Measurements from ENCODE around the gene GPR108.

The GPR108 gene

DNA sequence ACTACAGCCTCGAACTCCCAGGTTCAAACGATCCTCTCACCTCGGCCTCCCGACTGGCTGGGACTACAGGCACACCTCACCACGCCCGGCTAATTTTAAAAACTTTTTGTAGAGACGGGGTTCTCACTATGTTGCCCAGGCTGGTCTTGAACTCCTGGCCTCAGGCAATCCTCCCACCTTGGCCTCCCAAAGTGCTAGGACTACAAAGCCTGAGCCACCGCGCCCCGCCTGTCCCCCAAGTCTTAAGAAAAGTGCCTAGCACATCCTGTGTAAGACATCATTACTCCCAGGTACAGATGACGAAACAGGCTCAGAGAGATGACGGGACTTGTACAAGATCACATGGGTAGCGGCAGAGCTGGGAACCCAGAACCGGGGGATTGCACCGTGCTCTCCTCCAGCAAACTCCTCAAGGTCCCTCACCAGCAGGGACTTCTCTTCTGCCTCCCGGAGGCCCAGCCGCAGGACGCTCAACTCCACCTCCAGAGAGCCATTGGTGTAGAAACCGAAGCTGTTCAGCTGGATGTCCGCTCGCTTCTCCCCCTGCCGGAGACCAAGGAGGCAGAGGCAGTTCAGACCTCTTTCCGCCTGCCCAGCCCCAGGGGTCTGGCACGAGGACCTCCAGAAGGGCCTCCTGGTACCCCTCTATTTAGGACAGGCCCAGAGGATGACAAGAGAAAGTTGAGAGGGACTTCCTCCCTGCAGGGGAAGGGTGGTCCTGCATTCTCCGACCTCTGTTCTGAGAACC, 1.0 kb downstream of the GPR108 start:
- peak; percentile 82 for DNase-seq

DNA sequence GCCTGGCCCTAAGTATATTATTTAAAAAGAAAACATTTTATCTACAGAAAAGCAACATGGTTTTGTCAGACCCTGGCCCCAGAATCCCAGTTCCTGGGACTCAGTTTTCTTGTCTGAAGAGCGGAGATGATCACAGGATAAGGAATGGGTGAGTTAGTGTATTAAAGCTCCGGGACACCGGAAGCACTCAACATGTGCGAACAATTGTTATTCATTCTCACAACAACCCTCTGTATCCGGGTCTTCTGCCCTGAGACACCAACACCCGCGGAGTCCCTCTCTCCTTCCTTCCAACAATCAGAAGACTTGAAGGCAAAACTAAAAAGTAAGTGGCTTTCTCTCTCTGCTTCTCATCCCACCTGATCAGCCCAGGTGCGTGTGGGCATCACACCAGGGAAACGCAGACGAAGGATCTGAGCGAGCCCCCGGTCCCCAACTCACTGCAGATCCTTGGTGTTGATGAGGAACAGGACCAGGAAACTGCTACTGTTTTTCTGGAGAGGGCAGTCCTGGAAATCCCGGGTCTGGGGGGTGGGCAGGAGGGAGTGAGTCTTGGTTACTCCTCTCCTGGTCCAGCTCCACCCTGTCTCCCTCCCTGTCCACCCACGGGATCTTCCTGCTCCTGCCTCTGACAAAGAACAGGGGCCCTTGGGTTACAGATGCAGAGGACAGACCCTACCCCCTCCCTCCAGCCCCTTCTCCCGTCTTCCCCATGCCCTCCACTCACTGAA, 2.0 kb downstream of the GPR108 start:
- no peak for DNase-seq

DNA sequence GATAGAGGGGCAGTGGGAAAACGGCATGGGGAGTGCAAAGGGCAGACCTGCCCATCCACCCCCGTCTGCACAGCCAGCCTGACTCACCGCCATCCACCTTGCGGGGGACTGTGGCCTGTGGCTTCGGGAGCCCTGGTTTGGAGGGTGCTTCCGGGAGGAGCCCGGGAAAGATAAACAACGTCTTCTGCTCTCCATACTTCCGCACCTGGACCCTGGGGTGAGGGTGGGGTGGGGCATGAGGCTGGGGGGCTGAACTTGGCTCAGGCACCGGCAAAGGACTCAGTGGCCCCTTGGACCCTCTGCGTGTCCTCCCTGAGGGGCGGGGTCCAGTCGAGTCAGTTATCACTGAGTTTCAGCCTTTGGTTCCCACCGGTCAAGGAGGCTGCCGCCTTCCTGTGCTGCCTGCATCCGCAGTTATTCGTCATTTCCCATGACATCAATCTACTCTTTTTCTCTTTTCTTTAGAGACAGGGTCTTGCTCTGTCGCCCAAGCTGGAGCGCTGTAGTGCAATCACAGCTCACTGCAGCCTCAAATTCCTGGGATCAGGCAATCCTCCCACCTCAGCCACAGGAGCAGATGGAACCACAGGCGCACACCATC, 3.2 kb downstream of the GPR108 start:
- no peak for DNase-seq

DNA sequence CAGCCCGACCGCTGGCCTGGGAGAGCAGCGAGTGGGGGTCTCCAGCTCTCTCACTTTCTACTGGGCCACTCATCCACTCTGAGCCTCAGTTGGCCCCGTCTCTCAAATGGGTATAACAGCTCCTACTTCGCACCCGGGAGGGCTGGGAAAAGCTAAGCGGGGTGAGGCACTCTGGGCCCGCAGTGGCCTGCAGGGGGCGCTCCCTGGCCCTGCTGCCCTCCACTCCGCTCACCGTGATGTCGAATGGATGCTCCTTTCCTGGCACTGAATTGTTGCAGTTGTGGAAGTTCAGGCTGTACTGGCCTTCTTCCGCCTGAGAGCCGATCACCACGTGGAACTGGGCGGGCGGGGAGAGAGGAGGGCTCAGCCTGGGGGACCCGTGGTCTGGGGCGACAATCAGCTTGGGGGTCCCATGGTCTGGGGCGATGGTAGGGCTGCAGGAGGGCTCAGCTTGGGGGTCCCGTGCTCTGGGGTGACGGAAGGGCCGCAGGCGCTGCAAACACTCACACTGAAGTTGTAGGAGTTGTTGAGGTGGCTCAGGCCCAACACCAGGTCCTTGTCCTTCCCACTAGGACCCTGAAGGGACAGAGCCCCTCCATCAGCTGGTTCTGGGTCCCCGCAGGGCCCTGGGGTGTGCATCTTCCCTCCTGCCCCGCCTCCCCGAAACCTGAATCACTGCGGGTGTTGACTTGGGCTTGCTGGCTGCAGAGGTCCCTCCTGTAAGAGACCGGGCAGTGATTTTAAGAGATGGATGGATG, 3.9 kb downstream of the GPR108 start:
- no peak for DNase-seq

DNA sequence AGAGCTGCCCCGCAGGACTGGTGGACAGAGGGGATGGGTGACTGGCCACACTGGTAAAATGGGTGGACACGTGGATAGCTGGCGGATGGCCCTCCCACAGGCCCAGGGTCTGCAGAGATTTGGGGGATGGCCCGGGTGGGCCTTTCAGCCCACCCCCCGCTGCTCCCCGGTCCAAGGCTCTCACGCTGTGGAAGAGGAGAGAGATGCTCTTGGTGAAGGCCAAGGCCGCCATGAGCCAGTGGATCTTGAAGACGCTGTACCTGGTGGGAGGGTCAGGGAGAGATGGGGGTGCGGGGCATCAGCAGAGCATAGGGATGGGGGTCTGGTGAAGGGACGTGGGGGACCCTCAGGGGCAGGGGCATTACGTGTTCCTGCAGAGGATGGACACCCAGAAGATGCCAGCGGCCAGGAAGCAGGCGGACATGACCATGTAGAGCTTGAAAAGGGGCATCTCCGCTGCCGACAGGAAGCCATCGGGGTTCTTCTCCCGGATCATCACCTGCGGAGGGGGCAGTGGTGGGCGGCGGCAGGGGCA, 4.5 kb downstream of the GPR108 start:
- DNase-seq: no peak

DNA sequence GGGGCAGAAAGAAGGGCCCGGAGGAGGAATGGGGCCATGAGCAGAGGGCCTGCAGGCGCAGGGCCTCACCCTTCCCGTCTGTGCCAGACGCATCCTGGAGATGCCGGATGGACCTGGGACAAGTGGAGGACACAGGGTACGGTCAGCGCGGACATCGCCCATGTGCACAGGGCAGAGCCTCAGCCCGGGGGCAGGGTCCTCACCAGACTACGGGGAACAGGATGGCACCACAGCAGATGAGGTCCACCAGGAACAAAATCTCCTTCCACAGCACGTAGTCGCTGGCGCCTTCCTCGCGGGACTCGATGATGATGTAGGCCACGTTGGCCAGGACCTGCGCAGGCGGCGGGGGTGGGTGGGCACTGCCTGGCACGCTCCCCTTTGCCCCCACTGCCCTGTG, 5.6 kb downstream of the GPR108 start:
- DNase-seq: no peak

DNA sequence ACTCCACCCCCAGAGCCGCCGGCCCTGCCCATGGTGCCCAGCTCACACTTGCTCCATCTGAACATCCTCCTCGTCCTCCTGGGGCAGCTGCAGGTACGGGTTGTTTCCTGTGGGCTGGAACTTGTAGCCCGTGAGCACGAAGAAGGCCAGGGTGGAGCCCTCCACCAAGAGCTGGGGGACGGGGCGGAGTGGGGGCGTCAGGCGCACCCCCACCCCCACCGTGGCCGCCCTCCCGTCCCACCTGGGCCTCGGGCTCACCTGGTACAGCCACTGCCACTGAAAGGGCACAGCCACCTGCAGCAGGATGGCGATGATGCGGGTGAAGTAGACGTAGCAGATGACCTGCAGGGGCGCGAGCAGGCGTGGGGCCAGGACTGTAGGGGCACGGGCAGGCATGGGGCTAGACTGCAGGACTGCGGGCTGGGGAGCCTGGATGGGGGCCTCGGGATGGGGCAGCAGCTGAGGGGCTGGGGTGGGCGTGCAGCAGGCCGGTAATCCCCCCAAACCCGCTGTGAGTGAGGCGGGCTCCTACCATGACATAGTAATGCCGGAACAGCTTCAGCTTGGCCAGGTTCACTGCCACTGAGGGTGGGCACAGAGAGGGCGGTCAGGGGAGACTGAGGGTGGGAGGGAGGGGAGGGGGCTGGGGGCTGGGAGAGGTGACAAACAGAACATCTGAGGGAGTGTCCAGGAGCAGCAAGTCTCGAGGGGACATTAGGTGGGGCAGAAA, 6.3 kb downstream of the GPR108 start:
- no peak for DNase-seq

DNA sequence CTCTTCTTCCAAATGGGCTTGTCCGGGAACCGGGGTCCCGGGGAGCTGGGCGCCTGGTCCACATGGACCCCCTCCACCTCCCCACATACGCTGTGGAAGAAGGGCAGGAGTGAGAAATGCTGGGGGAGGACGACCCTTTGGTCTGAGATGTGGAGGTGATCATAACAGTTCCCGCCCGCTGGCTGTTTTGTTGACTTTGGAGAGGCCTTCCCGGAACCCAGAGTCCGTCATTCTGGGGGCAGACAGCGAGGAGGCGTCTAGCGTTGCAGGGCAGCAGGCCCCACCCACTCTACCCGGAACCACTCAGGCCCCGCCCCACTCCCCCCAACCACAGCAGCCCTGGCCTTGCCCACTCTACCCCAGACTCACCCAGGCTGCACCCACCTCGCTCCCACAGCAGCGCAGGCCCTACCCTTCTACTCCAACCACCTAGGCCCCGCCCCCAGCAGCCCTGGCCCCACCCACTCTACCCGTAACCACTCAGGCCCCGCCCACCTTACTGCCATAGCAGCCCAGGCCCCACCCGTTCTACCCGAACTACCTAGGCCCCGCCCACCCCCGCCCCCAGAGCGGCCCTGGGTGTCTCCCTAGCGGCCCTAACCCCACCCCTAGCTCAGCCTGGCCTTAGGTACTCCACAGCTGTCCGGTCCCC, 7.1 kb downstream of the GPR108 start:
- no peak for DNase-seq

DNA sequence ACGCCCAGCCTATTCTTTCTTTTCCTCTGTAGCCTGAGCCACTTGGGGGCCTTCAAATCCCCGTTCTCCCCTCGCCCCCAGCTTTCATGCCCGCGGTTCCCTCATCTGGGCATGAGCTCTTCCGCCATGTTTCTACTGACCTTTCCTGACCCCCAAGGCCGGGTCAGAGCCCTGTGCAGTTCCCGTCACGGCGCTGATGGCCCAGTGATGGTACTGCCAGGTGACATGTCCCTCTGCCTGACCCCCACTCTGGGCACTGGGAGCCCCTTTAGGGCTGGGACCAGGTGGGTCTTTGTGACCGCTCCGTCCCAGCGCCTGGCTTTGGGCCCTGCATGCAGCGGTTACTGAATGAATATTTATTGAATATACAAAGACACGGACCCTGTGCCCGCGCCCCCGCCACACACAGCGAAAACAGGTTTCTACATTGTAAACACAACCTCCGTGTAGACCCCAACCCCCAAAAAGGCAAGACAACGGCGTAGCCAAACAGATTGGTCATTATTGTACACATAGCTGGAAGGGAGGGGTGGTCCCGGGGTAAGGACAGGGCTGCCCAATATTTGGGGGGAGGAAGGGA, 7.7 kb downstream of the GPR108 start:
- DNase-seq: no peak

DNA sequence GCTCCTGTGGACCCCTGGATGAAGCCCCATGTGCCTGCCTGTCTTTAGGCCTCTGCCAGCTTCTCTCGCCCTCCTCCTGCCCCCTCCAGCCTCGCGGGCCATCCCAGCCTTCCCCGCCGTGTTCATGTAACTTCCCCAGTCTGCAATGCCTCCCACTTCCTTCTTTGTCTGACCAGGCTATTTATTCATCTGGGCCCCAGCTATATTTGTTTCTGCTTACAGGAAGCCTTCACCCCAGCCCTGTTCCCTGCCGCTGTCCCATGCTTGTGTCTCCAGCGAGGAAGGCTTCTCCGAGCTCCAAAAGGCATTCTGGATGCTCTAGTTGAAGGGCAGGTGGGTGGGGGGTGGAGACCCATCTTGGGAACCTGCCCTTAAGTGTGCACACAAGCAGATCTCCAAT, 9.0 kb downstream of the GPR108 start:
- no peak for DNase-seq

DNA sequence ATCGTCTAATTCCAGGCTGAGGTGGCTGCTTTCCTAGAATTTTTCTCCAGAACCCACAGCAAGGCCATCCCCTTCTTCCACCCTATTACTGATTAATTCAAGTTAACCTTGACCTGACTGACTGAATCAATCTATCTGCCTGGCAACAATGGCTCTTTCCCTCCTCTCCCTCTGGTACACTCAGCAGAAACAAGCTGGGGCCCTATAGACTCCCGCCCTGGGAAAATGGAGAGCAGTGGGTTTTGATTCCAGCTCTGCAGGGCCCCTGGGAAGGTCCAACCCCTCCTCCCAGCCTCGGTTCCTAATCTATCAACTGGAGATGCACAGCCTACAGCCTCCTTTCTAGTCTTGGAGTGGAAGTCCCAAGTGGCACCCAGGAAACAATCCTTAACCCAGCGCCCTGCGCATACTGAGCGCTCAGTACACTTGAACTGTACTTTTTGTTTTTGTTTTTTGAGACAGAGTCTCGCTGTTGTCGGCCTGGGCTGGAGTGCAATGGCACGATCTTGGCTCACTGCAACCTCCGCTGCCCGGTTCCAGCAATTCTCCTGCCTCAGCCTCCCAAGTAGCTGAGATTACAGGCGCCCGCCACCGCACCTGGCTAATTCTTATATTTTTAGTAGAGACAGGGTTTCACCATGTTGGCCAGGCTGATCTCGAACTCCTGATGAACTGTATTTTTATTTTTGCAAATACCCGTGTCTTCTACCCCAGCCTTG, 11.7 kb downstream of the GPR108 start:
- DNase-seq: no peak

DNA sequence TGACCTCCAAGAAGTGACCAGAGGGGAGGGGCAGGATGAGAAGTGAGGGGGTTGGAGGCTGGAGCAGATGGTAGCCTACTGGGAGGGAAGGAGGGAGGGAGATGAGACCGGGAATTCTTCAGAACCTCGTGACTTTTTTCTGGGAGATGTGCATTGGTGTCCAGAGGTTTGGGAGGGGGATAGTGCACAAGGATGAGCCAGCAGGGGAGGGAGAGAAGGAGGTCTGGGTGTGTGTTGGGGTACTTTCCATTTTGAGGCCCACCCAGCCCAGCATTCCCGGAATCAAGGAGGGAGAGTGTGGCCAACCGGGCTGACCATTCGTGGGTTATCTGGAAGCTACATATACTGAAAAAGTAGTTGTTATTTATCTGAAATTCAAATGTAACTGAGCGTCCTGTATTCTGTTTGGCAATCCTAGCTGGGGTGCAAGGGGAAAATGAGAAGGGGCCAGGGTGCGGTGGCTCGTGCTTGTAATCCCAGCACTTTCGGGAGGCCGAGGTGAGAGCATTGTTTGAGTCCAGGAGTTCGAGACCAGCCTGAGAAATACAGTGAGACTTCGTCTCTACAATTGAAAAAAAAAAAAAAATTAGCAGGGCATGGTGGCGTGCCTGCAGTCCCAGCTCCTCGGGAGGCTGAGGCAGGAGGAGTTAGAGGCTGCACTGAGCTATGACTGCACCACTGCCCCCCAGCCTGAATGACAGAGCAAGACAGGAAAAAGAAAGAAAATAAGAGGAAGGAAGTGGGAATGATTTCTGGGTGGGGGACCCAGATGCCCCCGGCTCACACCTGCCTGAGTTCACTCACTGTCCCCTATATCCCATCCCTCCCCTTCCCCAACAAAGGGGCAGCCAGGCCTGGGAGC, 12.5 kb downstream of the GPR108 start:
- DNase-seq: no peak

DNA sequence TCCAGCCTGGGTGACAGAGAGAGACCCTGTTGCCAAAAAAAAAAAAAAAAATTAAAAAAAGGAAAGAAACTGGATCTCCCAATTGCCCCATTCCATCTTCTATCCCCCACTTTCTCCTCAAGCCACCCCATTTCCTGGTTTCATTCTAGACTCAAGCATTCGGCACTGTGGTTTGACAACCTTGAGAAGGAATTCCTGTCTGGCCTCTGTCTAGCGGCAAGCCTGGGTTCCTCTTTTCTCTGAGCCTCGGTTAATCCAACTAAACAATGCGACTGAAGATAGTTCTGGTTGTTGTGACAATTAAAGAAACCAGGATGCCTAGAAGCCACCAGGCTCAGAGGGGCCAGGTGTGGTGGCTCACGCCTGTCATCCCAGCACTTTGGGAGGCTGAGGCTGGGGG, 13.6 kb downstream of the GPR108 start:
- DNase-seq: no peak

DNA sequence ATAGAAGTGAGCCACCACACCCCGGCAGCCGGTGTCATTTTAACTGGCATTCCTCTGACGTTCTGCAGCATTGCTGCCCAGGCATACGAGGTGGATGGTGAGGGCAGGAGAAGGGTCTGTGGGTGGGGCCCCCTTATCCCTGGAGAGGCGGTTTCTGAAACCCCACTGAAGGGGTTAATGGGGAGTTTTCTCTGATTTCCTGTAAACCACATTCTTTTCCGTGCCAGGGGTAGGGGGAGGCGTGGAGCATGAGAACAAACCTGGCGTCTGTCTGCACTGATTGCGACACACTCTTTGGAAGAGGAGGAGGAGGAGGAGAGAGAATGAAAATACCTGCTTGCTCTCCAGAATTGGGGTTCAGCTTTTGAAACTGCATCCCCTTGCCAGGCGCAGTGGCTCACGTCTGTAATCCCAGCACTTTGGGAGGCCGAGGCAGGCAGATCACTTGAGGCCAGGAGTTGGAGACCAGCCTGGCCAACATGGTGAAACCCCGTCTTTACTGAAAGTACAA, 14.2 kb downstream of the GPR108 start:
- DNase-seq: no peak

DNA sequence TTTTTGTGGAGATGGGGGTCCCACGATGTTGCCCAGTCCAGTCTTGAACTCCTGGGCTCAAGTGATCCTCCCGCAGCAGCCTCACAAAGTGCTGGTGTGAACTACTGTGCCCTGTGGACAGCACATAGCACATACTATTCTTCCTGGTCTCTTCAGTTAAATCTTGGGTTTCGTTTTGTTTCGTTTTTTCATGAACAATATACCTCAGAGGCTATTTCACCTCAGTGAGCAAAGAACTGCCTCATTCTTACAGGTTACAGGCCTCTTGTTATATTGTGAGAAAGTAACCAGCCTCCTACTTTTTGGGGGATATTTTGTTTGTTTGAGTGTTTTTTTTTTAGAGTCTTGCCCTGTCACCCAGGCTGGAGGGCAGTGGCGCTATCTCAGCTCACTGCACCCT, 15.6 kb downstream of the GPR108 start:
- no peak for DNase-seq

DNA sequence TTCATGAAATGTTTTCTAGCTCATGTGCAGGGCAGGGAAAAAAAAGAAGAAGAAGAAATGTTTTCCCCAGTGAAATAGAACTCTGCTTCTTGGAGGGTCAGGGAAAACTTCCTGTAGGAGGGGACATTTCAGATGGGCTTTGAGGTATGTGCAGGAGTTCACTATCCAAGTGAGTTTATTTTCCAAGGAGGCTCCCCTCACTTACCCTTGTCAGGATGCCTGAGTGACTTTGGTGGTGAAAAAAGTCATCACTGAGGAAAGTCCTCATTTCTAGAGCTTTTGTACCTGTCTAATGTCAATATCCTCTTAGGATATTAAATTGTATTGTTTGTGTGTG, 16.3 kb downstream of the GPR108 start:
- no peak for DNase-seq

DNA sequence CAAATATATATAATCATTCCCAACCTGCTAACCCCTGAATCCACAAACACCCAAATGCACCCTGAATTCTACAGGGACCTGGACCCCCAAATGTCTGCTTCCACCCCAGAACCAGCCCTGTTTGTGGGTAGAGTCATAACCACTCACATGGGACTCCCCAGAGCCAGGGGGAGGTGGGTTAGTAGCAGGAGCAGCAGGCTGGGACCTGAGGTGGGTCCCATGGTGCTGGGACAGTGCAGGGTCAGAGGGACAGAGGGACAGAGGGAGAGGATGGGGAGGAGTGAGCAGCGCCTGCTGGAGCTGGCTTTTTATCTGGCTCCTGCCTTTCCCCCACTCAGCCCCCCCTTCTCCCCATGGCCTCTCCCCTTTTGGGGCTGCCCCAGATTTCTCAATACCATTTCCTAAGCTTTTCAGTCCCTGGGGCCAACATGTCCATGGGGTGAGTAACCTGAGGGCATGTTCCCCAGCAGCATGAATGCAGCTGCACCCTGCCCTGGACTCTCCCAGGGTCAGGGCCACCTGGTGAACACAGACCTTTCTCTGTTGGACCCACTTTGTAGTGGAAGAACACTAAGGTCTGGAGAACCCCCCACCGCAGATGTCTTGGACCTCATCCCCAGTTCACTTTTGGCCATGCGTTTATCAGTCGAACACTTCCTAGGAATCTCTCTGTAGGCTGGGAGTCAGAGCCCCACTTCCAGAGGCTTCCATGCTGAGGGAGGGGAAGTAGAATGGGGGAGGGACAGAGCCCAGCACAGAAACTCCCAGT, 16.8 kb downstream of the GPR108 start, which contains the start of gene C3:
Gene C3 (minus strand): TSS at position 282 of the 769 bp plus-strand sequence. CDS start 61 bp downstream, at position 221.
- no peak for DNase-seq

DNA sequence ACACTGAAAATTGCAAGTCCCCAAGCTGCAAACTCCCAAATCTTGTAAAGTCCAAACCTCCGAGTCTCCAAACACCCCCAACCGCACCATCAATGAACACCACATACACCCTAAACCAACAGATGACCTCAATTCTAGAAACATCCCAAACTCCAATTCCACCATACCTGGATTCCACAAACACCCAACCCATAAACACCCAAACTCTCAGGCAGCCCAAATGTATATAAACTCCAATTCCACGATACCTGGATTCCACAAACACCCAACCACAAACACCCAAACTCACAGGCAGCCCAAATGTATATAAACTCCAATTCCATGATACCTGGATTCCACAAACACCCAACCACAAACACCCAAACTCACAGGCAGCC, 17.4 kb downstream of the GPR108 start:
- no peak for DNase-seq

DNA sequence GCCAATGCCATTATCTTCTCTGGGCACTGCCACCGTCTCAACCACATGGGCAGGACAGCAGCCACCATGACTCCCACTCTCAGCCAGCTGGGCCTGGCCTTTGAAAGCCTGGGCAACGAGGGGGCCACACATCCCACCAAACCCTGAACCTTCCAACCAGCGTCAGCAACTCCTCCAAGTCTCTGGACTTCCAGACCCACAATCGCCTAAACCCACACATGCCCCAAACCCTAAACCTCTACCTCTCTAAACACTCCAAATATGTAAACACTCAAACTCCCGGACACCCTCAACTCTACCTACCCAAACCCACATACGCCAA, 17.9 kb downstream of the GPR108 start:
- no peak for DNase-seq

Data from right forelimb (tissue), 1 donor.